ENCODE data around the gene MAJIN. TPM values are rescaled to one million over a fixed set of nuclear protein-coding genes. Genes with fewer than 3 reads are reported as not detected.
A peak's percentile ranks its signal among the peaks of the same experiment; 100 is the strongest.

The MAJIN gene
- total RNA-seq, 5 donors from 2014 or later (not counting 1 experiment from before 2014, with no cell fraction given), result 0.44 to 1.8 (median 0.82) TPM; not detected in 1

DNA sequence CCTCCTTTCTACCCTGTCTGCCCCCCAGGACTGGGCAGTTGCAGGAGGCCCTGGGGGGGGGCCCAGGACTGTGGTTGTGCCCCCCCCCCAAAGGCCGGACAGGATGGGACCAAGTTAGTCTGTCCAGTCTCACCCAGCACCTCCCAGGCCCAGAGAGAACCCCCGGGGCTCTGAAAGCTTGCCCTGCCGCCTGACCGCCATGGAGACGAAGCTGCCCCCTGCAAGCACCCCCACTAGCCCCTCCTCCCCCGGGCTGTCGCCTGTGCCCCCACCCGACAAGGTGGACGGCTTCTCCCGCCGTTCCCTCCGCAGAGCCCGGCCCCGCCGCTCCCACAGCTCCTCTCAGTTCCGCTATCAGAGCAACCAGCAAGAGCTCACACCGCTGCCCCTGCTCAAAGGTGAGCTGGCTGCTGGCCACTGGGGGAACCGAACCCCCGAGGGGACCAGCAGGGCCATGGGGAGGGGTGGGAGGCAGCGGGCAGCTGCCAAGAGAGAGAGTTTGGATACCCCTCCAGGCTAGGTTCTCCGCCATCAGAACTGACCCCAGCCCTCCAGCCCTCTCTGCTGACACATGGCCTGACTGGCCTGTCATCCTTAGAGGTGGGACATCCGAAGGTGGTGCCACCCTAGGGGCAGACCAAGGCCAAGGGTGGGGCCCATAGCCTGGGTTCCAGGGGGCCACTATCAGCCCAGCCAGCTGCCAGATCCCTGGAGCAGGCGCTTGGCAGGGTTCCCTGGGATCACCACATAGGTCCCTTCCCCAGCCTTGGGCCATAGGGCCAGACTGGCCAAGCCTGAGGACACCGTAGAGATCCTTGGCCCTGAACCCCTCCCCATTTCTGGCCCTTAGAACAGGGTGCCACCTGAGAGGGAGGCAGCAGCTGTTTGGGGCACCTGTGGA lies 46.1 kb downstream of the MAJIN start:
- Mint-ChIP-seq H3K4me3 (peak overlapping the region; percentile 90 to 94 (median 93)), H3K27ac (no peak overlapping the region), H3K4me1 (peaks cover 14 to 23% (median 18%) of the 10 kb centered on the region in 3 donors), H3K27me3 (no peaks in the 10 kb centered on the region), H3K9me3 (no peaks in the 10 kb centered on the region), H3K36me3 (peaks cover 19% of the 10 kb centered on the region)
- DNase-seq (no peak), ATAC-seq (replicated peaks in 1 of 4) (no peak)
- H3K4me1 ChIP-seq (ENCODE audit: control insufficient read depth in 1 of 2, extremely low read depth in 1 of 2, insufficient read depth in 2 of 2, low read length in 2 of 2), result peaks cover 0 to 28% of the 10 kb centered on the region in 2 experiments
- no peaks in the 10 kb centered on the region for H3K27me3 ChIP-seq (replicated peaks in 1 of 2; ENCODE audit: control insufficient read depth in 2 of 2, extremely low read depth in 1 of 2, insufficient read depth in 2 of 2, low read length in 1 of 2)
- WGBS (ENCODE audit: insufficient coverage), result 92% methylated on average over 18 of the region's 24 CpGs
- H3K4me3 ChIP-seq (ENCODE audit: control insufficient read depth in 1 of 2, extremely low read depth in 1 of 2, low read length in 1 of 2), result peak overlapping the region; percentile 71 to 72
- H3K27ac ChIP-seq (ENCODE audit: low read length), result no peak overlapping the region
- no peaks in the 10 kb centered on the region for H3K9me3 ChIP-seq
- ChIA-PET POLR2A (interaction anchor here in 1 of 2 donors (0.6 kb wide), 1 partner anchor 639 kb away, joined by 5 read pairs; no protein-coding TSS in a partner anchor), CTCF (no interaction called here)
- peaks cover 10 to 13% of the 10 kb centered on the region in 2 donors for H3K36me3 ChIP-seq (ENCODE audit: control insufficient read depth in 2 of 2, extremely low read depth in 1 of 2, insufficient read depth in 1 of 2, low read length in 1 of 2)

DNA sequence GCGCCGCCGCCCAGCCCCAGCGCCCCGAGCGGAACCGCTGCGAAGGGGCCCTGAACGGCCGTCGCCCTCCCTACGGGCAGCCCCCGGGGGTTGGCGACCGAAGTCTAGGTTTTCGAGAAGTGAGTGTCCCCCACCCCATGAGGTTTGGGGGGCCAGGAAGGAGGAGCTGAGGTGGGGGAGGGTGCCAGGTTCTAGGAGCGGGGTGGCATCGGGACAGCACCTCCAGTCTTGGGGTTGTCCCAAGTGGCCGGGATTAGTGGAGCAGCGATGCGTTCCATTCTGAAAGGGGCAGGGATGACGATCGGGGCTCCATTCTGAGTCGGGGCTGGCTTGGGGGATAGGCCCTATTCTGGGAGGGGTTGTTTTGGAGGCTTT lies 47.0 kb downstream of the MAJIN start:
- H3K27ac Mint-ChIP-seq, result peak overlapping the region in 1 of 2 donors; percentile 39
- peak overlapping the region; percentile 71 to 72 for H3K4me3 ChIP-seq (ENCODE audit: control insufficient read depth in 1 of 2, extremely low read depth in 1 of 2, low read length in 1 of 2)
- peaks cover 7 to 8% of the 10 kb centered on the region in 2 donors for H3K36me3 ChIP-seq (ENCODE audit: control insufficient read depth in 2 of 2, extremely low read depth in 1 of 2, insufficient read depth in 1 of 2, low read length in 1 of 2)
- POLR2A ChIA-PET, result interaction anchor here in 1 of 2 donors (0.5 to 1.0 kb wide), 2 partner anchors 107 to 146 kb away, joined by 3 read pairs; partner anchors contain the start of gene SF1
- 9% methylated on average over 16 of the region's 24 CpGs for WGBS (ENCODE audit: insufficient coverage)
- H3K27ac ChIP-seq (ENCODE audit: low read length), result no peak overlapping the region
- peaks cover 14 to 23% (median 18%) of the 10 kb centered on the region in 3 donors for H3K4me1 Mint-ChIP-seq
- peak overlapping the region; percentile 90 to 94 (median 93) for H3K4me3 Mint-ChIP-seq
- peaks cover 0 to 28% of the 10 kb centered on the region in 2 experiments for H3K4me1 ChIP-seq (ENCODE audit: control insufficient read depth in 1 of 2, extremely low read depth in 1 of 2, insufficient read depth in 2 of 2, low read length in 2 of 2)
- no peaks in the 10 kb centered on the region for H3K27me3 ChIP-seq (replicated peaks in 1 of 2; ENCODE audit: control insufficient read depth in 2 of 2, extremely low read depth in 1 of 2, insufficient read depth in 2 of 2, low read length in 1 of 2)
- no peak for DNase-seq
- H3K27me3 Mint-ChIP-seq, result no peaks in the 10 kb centered on the region
- no peak for ATAC-seq (replicated peaks in 1 of 4)
- H3K36me3 Mint-ChIP-seq, result peaks cover 10% of the 10 kb centered on the region
- CTCF ChIA-PET, result interaction anchor here in 1 of 2 donors (1.2 kb wide), 1 partner anchor 193 kb away, joined by 5 read pairs; the partner anchor contains the start of gene ZNHIT2
- no peaks in the 10 kb centered on the region for H3K9me3 ChIP-seq
- no peaks in the 10 kb centered on the region for H3K9me3 Mint-ChIP-seq

DNA sequence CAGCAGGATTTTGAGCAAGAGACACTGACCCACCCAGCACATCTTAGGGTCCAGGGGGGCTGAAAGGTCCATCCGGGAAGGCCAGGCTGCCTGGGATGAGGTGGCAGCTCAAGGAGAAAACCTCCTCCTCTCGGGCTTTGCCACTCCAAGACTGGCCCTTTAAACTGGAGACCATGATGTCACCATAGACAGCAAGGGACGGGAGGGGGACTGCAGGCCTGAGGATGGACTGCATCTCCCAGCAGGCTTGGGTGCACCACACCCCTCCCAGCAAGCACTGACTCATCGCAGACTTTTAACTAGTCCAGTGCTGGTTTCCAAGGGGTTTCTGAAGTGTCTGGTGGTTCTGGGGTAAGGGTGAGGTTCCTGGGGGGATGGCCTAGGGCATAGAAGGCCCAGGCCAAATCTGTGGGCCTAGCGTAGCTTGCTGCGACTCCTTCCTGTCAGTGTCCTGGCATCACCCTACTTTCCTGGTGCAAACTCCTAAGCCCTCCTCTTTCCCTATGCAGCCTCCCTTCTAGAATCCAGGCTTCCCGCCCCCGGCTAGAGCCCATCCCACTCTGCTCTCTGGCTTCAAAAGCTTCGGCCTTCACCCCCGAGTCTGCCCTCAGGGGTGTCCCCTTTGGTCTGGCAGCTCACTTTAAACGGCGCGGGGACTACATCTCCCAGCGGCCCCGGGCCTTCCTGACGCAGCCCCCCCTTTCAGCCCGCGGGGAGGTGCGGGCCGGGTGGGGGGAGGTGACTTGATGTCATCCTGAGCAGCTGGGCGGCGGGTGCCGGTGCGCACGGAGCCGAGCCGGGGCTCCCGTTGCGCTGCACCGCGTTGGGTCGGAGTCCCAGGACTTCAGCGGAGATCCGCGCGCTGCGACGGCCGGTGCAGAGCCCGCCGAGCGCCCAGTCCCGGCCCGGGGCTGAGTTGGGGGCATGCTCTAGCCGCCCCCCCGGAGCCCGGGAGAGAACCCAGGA lies 47.7 kb downstream of the MAJIN start, which contains the start of gene PPP2R5B:
TSS of gene PPP2R5B (plus strand) at position 746 of the 966 bp plus-strand sequence. CDS start 1,046 bp downstream, outside the sequence.
- Histone ChIP-seq H3K36me3 (ENCODE audit: control insufficient read depth in 2 of 2, extremely low read depth in 1 of 2, insufficient read depth in 1 of 2, low read length in 1 of 2) (peaks cover 7 to 8% of the 10 kb centered on the region in 2 donors), H3K4me1 (ENCODE audit: control insufficient read depth in 1 of 2, extremely low read depth in 1 of 2, insufficient read depth in 2 of 2, low read length in 2 of 2) (peaks cover 0 to 28% of the 10 kb centered on the region in 2 experiments), H3K27ac (ENCODE audit: low read length) (peak within 1 kb of the TSS; percentile 89), H3K4me3 (ENCODE audit: control insufficient read depth in 1 of 2, extremely low read depth in 1 of 2, low read length in 1 of 2) (peak within 1 kb of the TSS; percentile 71 to 72), H3K9me3 (no peaks in the 10 kb centered on the region), H3K27me3 (replicated peaks in 1 of 2; ENCODE audit: control insufficient read depth in 2 of 2, extremely low read depth in 1 of 2, insufficient read depth in 2 of 2, low read length in 1 of 2) (no peaks in the 10 kb centered on the region)
- ATAC-seq (replicated peaks in 1 of 4), result peak; percentile 92 to 96 (median 94)
- Mint-ChIP-seq H3K27ac (peak within 1 kb of the TSS; percentile 99), H3K36me3 (peaks cover 5% of the 10 kb centered on the region), H3K4me1 (peaks cover 14 to 23% (median 18%) of the 10 kb centered on the region in 3 donors), H3K4me3 (peak within 1 kb of the TSS; percentile 90 to 94 (median 93)), H3K9me3 (no peaks in the 10 kb centered on the region), H3K27me3 (no peaks in the 10 kb centered on the region)
- 3% methylated on average over 35 of the region's 47 CpGs for WGBS (ENCODE audit: insufficient coverage)
- ChIA-PET POLR2A (interaction anchor here (0.5 to 1.1 kb wide), 5 partner anchors 12 to 146 kb away, joined by 3 to 6 read pairs (median 4); partner anchors contain the start of gene SF1 (in 1 of the 2)), CTCF (interaction anchor here in 1 of 2 donors (0.5 to 1.3 kb wide), 4 partner anchors 80 to 845 kb away, joined by 3 to 5 read pairs (median 4); partner anchors contain the start of genes CDC42BPG and ZNHIT2)
- DNase-seq, result peak; percentile 82 to 95 (median 90)

DNA sequence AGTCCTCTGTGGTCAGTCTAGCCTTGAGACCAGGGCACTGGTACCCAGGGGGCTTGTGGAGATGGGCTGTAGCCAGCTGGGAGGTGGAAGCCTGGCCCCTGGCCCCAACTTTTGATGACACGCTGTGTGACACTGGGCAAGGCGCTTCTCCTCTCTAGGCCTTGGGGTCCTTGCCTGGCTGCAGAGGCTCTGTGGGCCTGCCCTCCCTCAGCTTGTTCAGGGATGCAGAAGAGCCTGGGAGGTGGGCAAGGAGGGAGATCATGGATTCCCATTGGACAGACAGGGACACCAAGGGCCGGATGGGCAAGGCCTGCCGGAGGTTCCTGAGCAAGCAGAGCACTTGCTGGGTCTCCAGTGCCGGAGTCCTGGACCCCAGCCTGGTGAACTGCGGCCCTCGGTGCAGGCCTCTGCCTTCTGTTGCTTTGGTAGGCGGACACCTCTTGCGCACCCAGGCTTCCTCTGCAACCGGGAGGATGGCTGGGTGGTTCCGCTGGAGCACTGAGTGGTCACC lies 48.7 kb downstream of the MAJIN start:
- Mint-ChIP-seq H3K27me3 (no peaks in the 10 kb centered on the region), H3K9me3 (no peaks in the 10 kb centered on the region), H3K4me1 (peaks cover 14 to 23% (median 19%) of the 10 kb centered on the region in 3 donors), H3K36me3 (peaks cover 5% of the 10 kb centered on the region), H3K27ac (peak overlapping the region; percentile 99), H3K4me3 (no peak overlapping the region)
- WGBS (ENCODE audit: insufficient coverage), result 99% methylated on average over 10 of the region's 11 CpGs
- no peaks in the 10 kb centered on the region for H3K27me3 ChIP-seq (replicated peaks in 1 of 2; ENCODE audit: control insufficient read depth in 2 of 2, extremely low read depth in 1 of 2, insufficient read depth in 2 of 2, low read length in 1 of 2)
- H3K9me3 ChIP-seq, result no peaks in the 10 kb centered on the region
- H3K4me3 ChIP-seq (ENCODE audit: control insufficient read depth in 1 of 2, extremely low read depth in 1 of 2, low read length in 1 of 2), result no peak overlapping the region
- no peak for ATAC-seq (replicated peaks in 1 of 4)
- peaks cover 0 to 28% of the 10 kb centered on the region in 2 experiments for H3K4me1 ChIP-seq (ENCODE audit: control insufficient read depth in 1 of 2, extremely low read depth in 1 of 2, insufficient read depth in 2 of 2, low read length in 2 of 2)
- CTCF ChIA-PET, result interaction anchor here in 1 of 2 donors (1.3 kb wide), 1 partner anchor 79 kb away, joined by 4 read pairs; the partner anchor contains the start of gene CDC42BPG
- POLR2A ChIA-PET, result interaction anchor here in 1 of 2 donors (1.1 kb wide), 1 partner anchor 11 kb away, joined by 4 read pairs; no protein-coding TSS in a partner anchor
- no peak for DNase-seq
- peaks cover 3 to 8% of the 10 kb centered on the region in 2 donors for H3K36me3 ChIP-seq (ENCODE audit: control insufficient read depth in 2 of 2, extremely low read depth in 1 of 2, insufficient read depth in 1 of 2, low read length in 1 of 2)
- peak overlapping the region; percentile 89 for H3K27ac ChIP-seq (ENCODE audit: low read length)

DNA sequence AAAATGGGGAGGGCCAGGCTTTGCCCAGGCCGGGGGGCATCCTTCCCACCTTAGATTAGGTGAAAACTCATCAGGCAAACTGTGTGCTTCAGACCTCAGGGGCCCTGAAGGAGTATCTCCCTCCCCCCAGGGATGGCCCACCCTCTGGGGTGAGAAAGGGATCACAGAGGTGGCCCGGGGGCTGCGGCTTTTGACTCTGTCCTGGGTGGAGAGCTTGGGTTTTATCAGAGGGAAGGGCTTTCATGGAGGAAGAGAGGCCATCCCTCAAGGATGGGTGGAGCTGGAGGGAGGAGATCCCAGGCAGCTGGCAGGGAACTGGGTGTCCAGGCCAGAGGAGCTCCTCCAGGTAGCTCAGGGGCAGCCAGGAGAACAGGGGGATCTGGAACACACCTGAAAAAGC lies 50.5 kb downstream of the MAJIN start:
- Histone ChIP-seq H3K27ac (ENCODE audit: low read length) (no peak overlapping the region), H3K27me3 (replicated peaks in 1 of 2; ENCODE audit: control insufficient read depth in 2 of 2, extremely low read depth in 1 of 2, insufficient read depth in 2 of 2, low read length in 1 of 2) (no peaks in the 10 kb centered on the region), H3K4me1 (ENCODE audit: control insufficient read depth in 1 of 2, extremely low read depth in 1 of 2, insufficient read depth in 2 of 2, low read length in 2 of 2) (peaks cover 0 to 41% of the 10 kb centered on the region in 2 experiments), H3K4me3 (ENCODE audit: control insufficient read depth in 1 of 2, extremely low read depth in 1 of 2, low read length in 1 of 2) (no peak overlapping the region), H3K36me3 (ENCODE audit: control insufficient read depth in 2 of 2, extremely low read depth in 1 of 2, insufficient read depth in 1 of 2, low read length in 1 of 2) (no peaks in the 10 kb centered on the region), H3K9me3 (no peaks in the 10 kb centered on the region)
- peaks cover 31 to 37% (median 33%) of the 10 kb centered on the region in 3 donors for H3K4me1 Mint-ChIP-seq
- H3K9me3 Mint-ChIP-seq, result no peaks in the 10 kb centered on the region
- ChIA-PET CTCF (no interaction called here), POLR2A (no interaction called here)
- ATAC-seq (replicated peaks in 1 of 4), result no peak
- no peak overlapping the region for H3K4me3 Mint-ChIP-seq
- H3K27ac Mint-ChIP-seq, result no peak overlapping the region
- no peak for DNase-seq
- no peaks in the 10 kb centered on the region for H3K27me3 Mint-ChIP-seq
- WGBS (ENCODE audit: insufficient coverage), result no CpG with 5 or more reads among the region's 3 CpGs
- H3K36me3 Mint-ChIP-seq, result no peaks in the 10 kb centered on the region

All from T-cell (primary cell).